ENCODE results near the gene MACROD2. TPM values are rescaled to one million over a fixed set of nuclear protein-coding genes. Genes with fewer than 3 reads are reported as not detected.

Gene MACROD2
- total and polyA plus RNA-seq, 4 donors = 0.66 to 10.5 (median 3.3) TPM

DNA sequence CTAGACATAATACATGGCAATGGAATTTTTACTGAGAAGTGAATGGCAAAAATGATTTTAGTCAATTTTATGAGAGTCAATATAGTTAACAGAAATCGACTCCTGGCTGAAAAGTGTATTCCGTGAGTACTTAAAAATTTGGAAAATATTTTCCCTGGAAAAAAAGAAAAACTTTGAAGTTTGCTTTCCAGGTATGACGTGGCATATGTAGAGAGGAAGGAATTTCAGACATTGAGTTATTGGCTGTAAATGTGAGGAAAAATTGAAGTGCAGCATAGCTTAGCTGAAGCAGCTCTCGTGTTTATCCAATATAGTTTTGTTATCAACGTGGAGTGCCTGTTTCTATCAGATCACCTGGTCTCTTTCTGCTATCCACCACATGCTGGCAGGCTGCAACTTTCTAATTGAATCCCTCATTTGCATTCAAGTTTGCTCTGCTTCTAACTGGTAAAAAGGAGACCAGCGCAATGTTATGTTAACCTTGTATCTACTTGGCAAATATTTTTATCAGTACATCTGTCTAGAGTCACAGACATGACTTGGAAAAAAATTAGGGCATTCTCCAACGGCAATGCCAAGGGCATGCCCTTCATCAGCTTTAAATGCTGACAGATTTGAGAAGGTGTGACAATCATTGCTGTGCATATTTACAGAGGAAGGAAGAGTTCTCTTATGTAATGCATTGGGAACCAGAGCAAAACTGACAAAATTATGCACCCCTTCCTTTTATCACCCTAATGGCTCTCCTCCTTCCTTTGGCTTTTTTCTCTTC lies 1444.9 kb downstream of the MACROD2 start (continued):
- TF ChIP-seq, protein P1, sequence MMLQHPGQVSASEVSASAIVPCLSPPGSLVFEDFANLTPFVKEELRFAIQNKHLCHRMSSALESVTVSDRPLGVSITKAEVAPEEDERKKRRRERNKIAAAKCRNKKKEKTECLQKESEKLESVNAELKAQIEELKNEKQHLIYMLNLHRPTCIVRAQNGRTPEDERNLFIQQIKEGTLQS (IDR thresholded peaks at IDR 0.05) = no peak

DNA sequence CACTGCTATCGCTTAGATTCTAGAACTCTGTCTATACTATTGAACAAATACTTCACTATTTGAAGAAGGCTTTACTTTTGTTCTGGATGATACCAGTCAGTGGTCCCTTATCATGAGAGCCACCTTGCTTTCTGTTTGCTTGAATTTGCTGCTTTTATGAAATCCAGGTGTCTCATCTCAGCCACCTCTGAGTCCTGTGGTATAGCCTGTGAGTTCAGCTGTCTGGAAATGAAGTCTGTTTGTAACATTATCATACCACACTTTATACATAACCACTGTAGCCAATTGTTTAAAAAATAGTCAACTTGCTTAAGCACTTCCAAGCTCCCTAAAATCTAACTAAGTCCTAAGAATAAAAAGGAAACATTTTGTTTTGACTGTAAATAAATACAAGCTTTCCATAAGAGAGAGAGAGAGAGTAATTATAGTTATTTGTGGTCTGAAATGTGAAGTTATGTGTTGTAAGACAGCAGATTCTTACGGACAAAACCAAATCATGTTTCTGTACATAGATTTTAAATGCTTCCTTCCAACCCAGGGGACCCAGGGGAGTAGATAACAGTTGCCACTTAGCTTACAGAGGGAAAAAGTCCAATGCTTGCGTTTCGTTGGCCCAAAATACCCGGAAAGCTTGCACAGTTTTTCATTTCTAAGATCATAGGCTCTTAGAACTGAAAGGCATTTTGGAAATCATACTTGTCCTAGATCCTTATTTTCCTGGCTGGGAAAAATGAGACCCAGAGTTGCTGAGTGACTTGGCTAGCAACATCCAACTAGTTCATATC lies 1449.9 kb downstream of the MACROD2 start:
- DNase-seq (ENCODE audit: low spot score) = no peak
- H3K36me3 ChIP-seq (ENCODE audit: control insufficient read depth in 4 of 4, insufficient read depth in 3 of 4, low read depth in 1 of 4, low read length in 3 of 4) = no peaks in the 10 kb centered on the region
- H3K27me3 ChIP-seq (ENCODE audit: control insufficient read depth in 4 of 4, insufficient read depth in 4 of 4, low read length in 3 of 4) = no peaks in the 10 kb centered on the region
- H3K27ac ChIP-seq (ENCODE audit: low read depth in 1 of 2, low read length in 2 of 2) = no peak overlapping the region
- H3K4me1 ChIP-seq (ENCODE audit: control insufficient read depth in 4 of 4, insufficient read depth in 4 of 4, low read length in 3 of 4) = no peaks in the 10 kb centered on the region
- no peak overlapping the region for H3K4me3 ChIP-seq (ENCODE audit: low read depth in 1 of 3, low read length in 3 of 3)
- no peaks in the 10 kb centered on the region for H3K9me3 ChIP-seq (ENCODE audit: control insufficient read depth in 4 of 4, low read length in 3 of 4)
- WGBS = 89% methylated on average over 5 of the region's 5 CpGs
- H3K9ac ChIP-seq (ENCODE audit: low read depth in 1 of 2, low read length in 2 of 2) = no peak overlapping the region
- TF ChIP-seq, protein P2, sequence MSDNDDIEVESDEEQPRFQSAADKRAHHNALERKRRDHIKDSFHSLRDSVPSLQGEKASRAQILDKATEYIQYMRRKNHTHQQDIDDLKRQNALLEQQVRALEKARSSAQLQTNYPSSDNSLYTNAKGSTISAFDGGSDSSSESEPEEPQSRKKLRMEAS (IDR thresholded peaks at IDR 0.05) = no peak
- TF ChIP-seq, protein P3, sequence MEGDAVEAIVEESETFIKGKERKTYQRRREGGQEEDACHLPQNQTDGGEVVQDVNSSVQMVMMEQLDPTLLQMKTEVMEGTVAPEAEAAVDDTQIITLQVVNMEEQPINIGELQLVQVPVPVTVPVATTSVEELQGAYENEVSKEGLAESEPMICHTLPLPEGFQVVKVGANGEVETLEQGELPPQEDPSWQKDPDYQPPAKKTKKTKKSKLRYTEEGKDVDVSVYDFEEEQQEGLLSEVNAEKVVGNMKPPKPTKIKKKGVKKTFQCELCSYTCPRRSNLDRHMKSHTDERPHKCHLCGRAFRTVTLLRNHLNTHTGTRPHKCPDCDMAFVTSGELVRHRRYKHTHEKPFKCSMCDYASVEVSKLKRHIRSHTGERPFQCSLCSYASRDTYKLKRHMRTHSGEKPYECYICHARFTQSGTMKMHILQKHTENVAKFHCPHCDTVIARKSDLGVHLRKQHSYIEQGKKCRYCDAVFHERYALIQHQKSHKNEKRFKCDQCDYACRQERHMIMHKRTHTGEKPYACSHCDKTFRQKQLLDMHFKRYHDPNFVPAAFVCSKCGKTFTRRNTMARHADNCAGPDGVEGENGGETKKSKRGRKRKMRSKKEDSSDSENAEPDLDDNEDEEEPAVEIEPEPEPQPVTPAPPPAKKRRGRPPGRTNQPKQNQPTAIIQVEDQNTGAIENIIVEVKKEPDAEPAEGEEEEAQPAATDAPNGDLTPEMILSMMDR (IDR thresholded peaks at IDR 0.05; ENCODE audit: low read depth, low read length, missing input control) = no peak
- TF ChIP-seq RXRA (IDR thresholded peaks at IDR 0.05) (no peak), HNF4G (IDR thresholded peaks at IDR 0.05) (no peak), HNF4A (conservative IDR thresholded peaks at IDR 0.05) (no peak), RAD21 (IDR thresholded peaks at IDR 0.05) (no peak)
- TF ChIP-seq, protein P4, sequence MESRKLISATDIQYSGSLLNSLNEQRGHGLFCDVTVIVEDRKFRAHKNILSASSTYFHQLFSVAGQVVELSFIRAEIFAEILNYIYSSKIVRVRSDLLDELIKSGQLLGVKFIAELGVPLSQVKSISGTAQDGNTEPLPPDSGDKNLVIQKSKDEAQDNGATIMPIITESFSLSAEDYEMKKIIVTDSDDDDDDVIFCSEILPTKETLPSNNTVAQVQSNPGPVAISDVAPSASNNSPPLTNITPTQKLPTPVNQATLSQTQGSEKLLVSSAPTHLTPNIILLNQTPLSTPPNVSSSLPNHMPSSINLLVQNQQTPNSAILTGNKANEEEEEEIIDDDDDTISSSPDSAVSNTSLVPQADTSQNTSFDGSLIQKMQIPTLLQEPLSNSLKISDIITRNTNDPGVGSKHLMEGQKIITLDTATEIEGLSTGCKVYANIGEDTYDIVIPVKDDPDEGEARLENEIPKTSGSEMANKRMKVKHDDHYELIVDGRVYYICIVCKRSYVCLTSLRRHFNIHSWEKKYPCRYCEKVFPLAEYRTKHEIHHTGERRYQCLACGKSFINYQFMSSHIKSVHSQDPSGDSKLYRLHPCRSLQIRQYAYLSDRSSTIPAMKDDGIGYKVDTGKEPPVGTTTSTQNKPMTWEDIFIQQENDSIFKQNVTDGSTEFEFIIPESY (IDR thresholded peaks at IDR 0.05) = no peak

DNA sequence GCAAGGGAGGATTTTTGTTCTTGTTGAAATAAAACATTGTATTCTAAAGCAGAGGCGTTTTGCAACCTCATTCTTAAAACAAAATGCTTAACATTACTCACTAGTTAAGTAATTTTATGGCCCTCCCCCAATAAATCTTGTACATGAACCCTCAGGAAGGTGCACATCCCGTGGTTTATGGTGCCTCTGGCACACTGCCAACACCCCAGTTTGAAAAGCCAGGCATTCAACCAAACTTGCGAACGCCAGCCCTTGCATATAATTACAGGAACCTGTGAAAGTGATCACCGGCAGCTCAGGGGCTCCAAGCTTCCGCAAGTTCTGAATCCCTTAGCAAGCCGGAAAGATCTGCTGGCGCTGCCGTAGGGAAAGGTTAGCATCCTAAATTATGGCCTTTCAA lies 1451.1 kb downstream of the MACROD2 start:
- Histone ChIP-seq H3K4me3 (ENCODE audit: low read depth in 1 of 3, low read length in 3 of 3) (no peak overlapping the region), H3K9me3 (ENCODE audit: control insufficient read depth in 4 of 4, low read length in 3 of 4) (no peaks in the 10 kb centered on the region), H3K4me1 (ENCODE audit: control insufficient read depth in 4 of 4, insufficient read depth in 4 of 4, low read length in 3 of 4) (no peaks in the 10 kb centered on the region), H3K27me3 (ENCODE audit: control insufficient read depth in 4 of 4, insufficient read depth in 4 of 4, low read length in 3 of 4) (no peaks in the 10 kb centered on the region), H3K27ac (ENCODE audit: low read depth in 1 of 2, low read length in 2 of 2) (no peak overlapping the region), H3K36me3 (ENCODE audit: control insufficient read depth in 4 of 4, insufficient read depth in 3 of 4, low read depth in 1 of 4, low read length in 3 of 4) (no peaks in the 10 kb centered on the region), H3K9ac (ENCODE audit: low read depth in 1 of 2, low read length in 2 of 2) (no peak overlapping the region)
- DNase-seq (ENCODE audit: low spot score) = no peak
- 73% methylated on average over 9 of the region's 9 CpGs for WGBS
- TF ChIP-seq SP1 (IDR thresholded peaks at IDR 0.05) (no peak), YY1 (IDR thresholded peaks at IDR 0.05) (no peak), TAF1 (conservative IDR thresholded peaks at IDR 0.05) (no peak), FOXA1 (IDR thresholded peaks at IDR 0.05) (no peak), NR2F2 (IDR thresholded peaks at IDR 0.05) (no peak), RAD21 (IDR thresholded peaks at IDR 0.05) (no peak), HNF4G (IDR thresholded peaks at IDR 0.05) (no peak), GABPA (IDR thresholded peaks at IDR 0.05 in 1 of 2, conservative IDR thresholded peaks at IDR 0.05 in 1 of 2) (no peak), EGR1 (IDR thresholded peaks at IDR 0.05; ENCODE audit: low read depth in 2 of 2) (no peak)
- TF ChIP-seq, protein P5, sequence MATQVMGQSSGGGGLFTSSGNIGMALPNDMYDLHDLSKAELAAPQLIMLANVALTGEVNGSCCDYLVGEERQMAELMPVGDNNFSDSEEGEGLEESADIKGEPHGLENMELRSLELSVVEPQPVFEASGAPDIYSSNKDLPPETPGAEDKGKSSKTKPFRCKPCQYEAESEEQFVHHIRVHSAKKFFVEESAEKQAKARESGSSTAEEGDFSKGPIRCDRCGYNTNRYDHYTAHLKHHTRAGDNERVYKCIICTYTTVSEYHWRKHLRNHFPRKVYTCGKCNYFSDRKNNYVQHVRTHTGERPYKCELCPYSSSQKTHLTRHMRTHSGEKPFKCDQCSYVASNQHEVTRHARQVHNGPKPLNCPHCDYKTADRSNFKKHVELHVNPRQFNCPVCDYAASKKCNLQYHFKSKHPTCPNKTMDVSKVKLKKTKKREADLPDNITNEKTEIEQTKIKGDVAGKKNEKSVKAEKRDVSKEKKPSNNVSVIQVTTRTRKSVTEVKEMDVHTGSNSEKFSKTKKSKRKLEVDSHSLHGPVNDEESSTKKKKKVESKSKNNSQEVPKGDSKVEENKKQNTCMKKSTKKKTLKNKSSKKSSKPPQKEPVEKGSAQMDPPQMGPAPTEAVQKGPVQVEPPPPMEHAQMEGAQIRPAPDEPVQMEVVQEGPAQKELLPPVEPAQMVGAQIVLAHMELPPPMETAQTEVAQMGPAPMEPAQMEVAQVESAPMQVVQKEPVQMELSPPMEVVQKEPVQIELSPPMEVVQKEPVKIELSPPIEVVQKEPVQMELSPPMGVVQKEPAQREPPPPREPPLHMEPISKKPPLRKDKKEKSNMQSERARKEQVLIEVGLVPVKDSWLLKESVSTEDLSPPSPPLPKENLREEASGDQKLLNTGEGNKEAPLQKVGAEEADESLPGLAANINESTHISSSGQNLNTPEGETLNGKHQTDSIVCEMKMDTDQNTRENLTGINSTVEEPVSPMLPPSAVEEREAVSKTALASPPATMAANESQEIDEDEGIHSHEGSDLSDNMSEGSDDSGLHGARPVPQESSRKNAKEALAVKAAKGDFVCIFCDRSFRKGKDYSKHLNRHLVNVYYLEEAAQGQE (IDR thresholded peaks at IDR 0.05) = no peak
- TF ChIP-seq, protein P4 (IDR thresholded peaks at IDR 0.05) = no peak
- TF ChIP-seq, protein P2 (IDR thresholded peaks at IDR 0.05) = no peak

All from liver (tissue), 9 donors.